ENCODE measurements around the gene PRKCD.

Gene PRKCD

GRCh38 chr3:53240989-53241972 is 80.3 kb downstream of the PRKCD start:
- intact Hi-C loops (cut with DNase I) = no loop called here
- no peak for DNase-seq

- intact Hi-C loops (cut with DNase I) = no loop called here
- DNase-seq = no peak
Observed at GRCh38 chr3:53242155-53242554, 81.1 kb downstream of the PRKCD start.

Measured in posterior cingulate gyrus (tissue), 11 donors.